ENCODE results near the gene KIF5C.
A peak's percentile ranks its signal among the peaks of the same experiment; 100 is the strongest.

The KIF5C gene

DNA sequence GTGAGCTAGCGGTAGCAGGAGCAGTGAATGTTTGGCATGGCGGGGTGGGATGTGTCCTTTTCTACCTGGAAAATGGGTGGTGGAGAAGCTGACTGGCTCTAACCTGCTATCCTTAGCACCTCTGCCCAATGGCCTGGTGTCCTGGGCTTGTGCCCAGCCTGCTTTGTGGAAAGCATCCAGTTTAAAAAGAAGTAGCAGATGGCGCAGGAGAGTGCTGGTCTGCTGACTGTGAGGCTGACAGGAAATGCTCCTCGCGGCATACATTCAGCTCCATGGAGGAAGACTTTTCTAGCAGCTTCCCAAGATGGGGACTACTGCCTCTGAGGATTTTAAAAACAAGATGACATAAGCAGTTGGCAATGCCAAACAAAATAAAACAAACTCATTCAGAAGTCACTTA, 107.3 kb downstream of the KIF5C start:
- H3K4me1 ChIP-seq (ENCODE audit: insufficient read depth, insufficient read length), result no peaks in the 10 kb centered on the region
- no peak overlapping the region for H3K9ac ChIP-seq (ENCODE audit: insufficient read length, low read depth)
- H3K36me3 ChIP-seq (ENCODE audit: insufficient read depth, insufficient read length, low read length), result peaks cover 35% of the 10 kb centered on the region
- H3K4me3 ChIP-seq (ENCODE audit: insufficient read length, low read depth), result no peak overlapping the region
- DNase-seq (ENCODE audit: low read depth, low spot score), result no peak
- H3K9me3 ChIP-seq (ENCODE audit: insufficient read depth, low read length), result no peaks in the 10 kb centered on the region
- H3K27me3 ChIP-seq (ENCODE audit: insufficient read depth, insufficient read length), result no peaks in the 10 kb centered on the region
- no peak for TF ChIP-seq ZNF274 (IDR thresholded peaks at IDR 0.05; ENCODE audit: low read depth, low read length)
- TF ChIP-seq SUZ12 (IDR thresholded peaks at IDR 0.05; ENCODE audit: extremely low read depth, insufficient read depth, insufficient read length), result no peak
- TF ChIP-seq YY1 (IDR thresholded peaks at IDR 0.05; ENCODE audit: insufficient read depth, insufficient read length), result no peak

GRCh38 chr2:148983896-148984295, 108.9 kb downstream of the KIF5C start:
- peaks cover 39% of the 10 kb centered on the region for H3K36me3 ChIP-seq (ENCODE audit: insufficient read depth, insufficient read length, low read length)
- H3K27me3 ChIP-seq (ENCODE audit: insufficient read depth, insufficient read length), result no peaks in the 10 kb centered on the region
- H3K9me3 ChIP-seq (ENCODE audit: insufficient read depth, low read length), result no peaks in the 10 kb centered on the region
- TF ChIP-seq ZNF274 (IDR thresholded peaks at IDR 0.05; ENCODE audit: low read depth, low read length), result no peak
- TF ChIP-seq YY1 (IDR thresholded peaks at IDR 0.05; ENCODE audit: insufficient read depth, insufficient read length), result no peak
- no peak for TF ChIP-seq SUZ12 (IDR thresholded peaks at IDR 0.05; ENCODE audit: extremely low read depth, insufficient read depth, insufficient read length)
- DNase-seq (ENCODE audit: low read depth, low spot score), result no peak
- no peak overlapping the region for H3K9ac ChIP-seq (ENCODE audit: insufficient read length, low read depth)
- H3K4me3 ChIP-seq (ENCODE audit: insufficient read length, low read depth), result no peak overlapping the region
- H3K4me1 ChIP-seq (ENCODE audit: insufficient read depth, insufficient read length), result no peaks in the 10 kb centered on the region

DNA sequence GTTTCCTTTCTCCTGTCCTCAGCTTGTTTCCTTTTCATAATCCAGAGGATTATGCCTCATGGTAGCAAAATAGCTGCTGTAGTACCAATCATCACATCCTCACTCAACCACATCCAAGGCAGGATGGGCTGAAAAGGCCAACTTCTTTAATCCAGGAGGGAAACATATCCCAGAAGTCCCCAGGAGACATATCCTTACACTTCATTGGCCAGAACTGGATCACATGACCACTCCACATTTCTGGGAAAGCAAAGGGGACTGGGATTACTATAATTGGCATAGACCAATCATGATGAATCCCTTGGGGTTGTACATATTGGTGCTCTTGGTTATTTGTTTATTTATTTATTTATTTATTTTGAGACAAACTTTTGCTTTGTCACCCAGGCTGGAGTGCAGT, 109.4 kb downstream of the KIF5C start:
- no peak overlapping the region for H3K9ac ChIP-seq (ENCODE audit: insufficient read length, low read depth)
- no peak overlapping the region for H3K4me3 ChIP-seq (ENCODE audit: insufficient read length, low read depth)
- H3K27me3 ChIP-seq (ENCODE audit: insufficient read depth, insufficient read length), result no peaks in the 10 kb centered on the region
- H3K4me1 ChIP-seq (ENCODE audit: insufficient read depth, insufficient read length), result no peaks in the 10 kb centered on the region
- no peaks in the 10 kb centered on the region for H3K9me3 ChIP-seq (ENCODE audit: insufficient read depth, low read length)
- peaks cover 39% of the 10 kb centered on the region for H3K36me3 ChIP-seq (ENCODE audit: insufficient read depth, insufficient read length, low read length)
- no peak for DNase-seq (ENCODE audit: low read depth, low spot score)
- TF ChIP-seq ZNF274 (IDR thresholded peaks at IDR 0.05; ENCODE audit: low read depth, low read length) (no peak), SUZ12 (IDR thresholded peaks at IDR 0.05; ENCODE audit: extremely low read depth, insufficient read depth, insufficient read length) (no peak), YY1 (IDR thresholded peaks at IDR 0.05; ENCODE audit: insufficient read depth, insufficient read length) (no peak)

DNA sequence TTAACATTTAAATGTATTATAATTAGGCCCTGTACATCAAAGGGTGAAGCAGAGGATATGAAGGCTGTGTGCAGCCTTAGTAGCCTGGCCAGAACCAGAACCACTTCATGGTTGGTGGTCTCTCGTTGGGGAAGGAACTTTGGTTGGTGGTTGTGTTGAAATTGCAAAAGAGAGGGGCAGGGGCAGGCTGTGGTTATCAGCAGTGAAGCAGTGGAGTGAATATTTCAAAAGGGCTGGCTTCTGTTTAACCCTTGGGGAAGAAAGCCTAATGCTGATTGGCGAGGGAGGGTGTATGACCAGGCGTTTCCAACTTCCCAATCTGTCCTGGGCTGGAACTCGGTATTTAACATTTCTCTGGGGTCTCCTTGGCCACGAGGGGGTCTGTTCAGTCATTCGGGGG, 112.3 kb downstream of the KIF5C start:
- H3K36me3 ChIP-seq (ENCODE audit: insufficient read depth, insufficient read length, low read length), result peaks cover 42% of the 10 kb centered on the region
- H3K4me1 ChIP-seq (ENCODE audit: insufficient read depth, insufficient read length), result no peaks in the 10 kb centered on the region
- H3K9ac ChIP-seq (ENCODE audit: insufficient read length, low read depth), result no peak overlapping the region
- no peaks in the 10 kb centered on the region for H3K27me3 ChIP-seq (ENCODE audit: insufficient read depth, insufficient read length)
- no peak overlapping the region for H3K4me3 ChIP-seq (ENCODE audit: insufficient read length, low read depth)
- H3K9me3 ChIP-seq (ENCODE audit: insufficient read depth, low read length), result no peaks in the 10 kb centered on the region
- no peak for TF ChIP-seq ZNF274 (IDR thresholded peaks at IDR 0.05; ENCODE audit: low read depth, low read length)
- TF ChIP-seq YY1 (IDR thresholded peaks at IDR 0.05; ENCODE audit: insufficient read depth, insufficient read length), result no peak
- TF ChIP-seq SUZ12 (IDR thresholded peaks at IDR 0.05; ENCODE audit: extremely low read depth, insufficient read depth, insufficient read length), result no peak
- no peak for DNase-seq (ENCODE audit: low read depth, low spot score)

- Histone ChIP-seq H3K4me1 (ENCODE audit: insufficient read depth, insufficient read length) (no peaks in the 10 kb centered on the region), H3K27me3 (ENCODE audit: insufficient read depth, insufficient read length) (no peaks in the 10 kb centered on the region), H3K9me3 (ENCODE audit: insufficient read depth, low read length) (no peaks in the 10 kb centered on the region), H3K4me3 (ENCODE audit: insufficient read length, low read depth) (no peak overlapping the region), H3K9ac (ENCODE audit: insufficient read length, low read depth) (no peak overlapping the region), H3K36me3 (ENCODE audit: insufficient read depth, insufficient read length, low read length) (peaks cover 43% of the 10 kb centered on the region)
- TF ChIP-seq ZNF274 (IDR thresholded peaks at IDR 0.05; ENCODE audit: low read depth, low read length) (no peak), SUZ12 (IDR thresholded peaks at IDR 0.05; ENCODE audit: extremely low read depth, insufficient read depth, insufficient read length) (no peak)
- DNase-seq (ENCODE audit: low read depth, low spot score), result no peak
Measured at GRCh38 chr2:148988337-148988736, 113.3 kb downstream of the KIF5C start.

- H3K9me3 ChIP-seq (ENCODE audit: insufficient read depth, low read length), result no peaks in the 10 kb centered on the region
- no peak for TF ChIP-seq ZNF274 (IDR thresholded peaks at IDR 0.05; ENCODE audit: low read depth, low read length)
- no peak for TF ChIP-seq YY1 (IDR thresholded peaks at IDR 0.05; ENCODE audit: insufficient read depth, insufficient read length)
- no peak for TF ChIP-seq SUZ12 (IDR thresholded peaks at IDR 0.05; ENCODE audit: extremely low read depth, insufficient read depth, insufficient read length)
- peak; percentile 68 for DNase-seq (ENCODE audit: low read depth, low spot score)
- no peak overlapping the region for H3K9ac ChIP-seq (ENCODE audit: insufficient read length, low read depth)
- H3K4me1 ChIP-seq (ENCODE audit: insufficient read depth, insufficient read length), result no peaks in the 10 kb centered on the region
- peaks cover 44% of the 10 kb centered on the region for H3K36me3 ChIP-seq (ENCODE audit: insufficient read depth, insufficient read length, low read length)
- no peak overlapping the region for H3K4me3 ChIP-seq (ENCODE audit: insufficient read length, low read depth)
- no peaks in the 10 kb centered on the region for H3K27me3 ChIP-seq (ENCODE audit: insufficient read depth, insufficient read length)
Measured at GRCh38 chr2:148989882-148990493, 115.0 kb downstream of the KIF5C start.

DNA sequence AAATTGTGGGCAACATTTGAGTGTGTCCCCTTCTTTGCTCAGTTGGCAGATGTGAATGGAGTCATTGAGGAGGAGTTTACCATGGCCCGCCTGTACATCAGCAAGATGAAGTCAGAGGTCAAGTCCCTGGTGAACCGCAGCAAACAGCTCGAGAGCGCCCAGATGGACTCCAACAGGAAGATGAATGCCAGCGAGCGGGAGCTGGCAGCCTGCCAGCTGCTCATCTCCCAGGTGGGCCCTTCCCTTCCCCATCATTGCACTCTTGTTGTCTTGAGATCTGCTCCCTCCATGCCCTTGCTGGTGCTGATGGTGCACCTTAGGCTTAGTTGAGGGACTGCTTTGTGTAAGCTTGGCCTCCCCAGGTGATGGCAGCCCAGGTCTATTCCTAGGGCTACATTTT, 115.9 kb downstream of the KIF5C start:
- no peaks in the 10 kb centered on the region for H3K9me3 ChIP-seq (ENCODE audit: insufficient read depth, low read length)
- TF ChIP-seq SUZ12 (IDR thresholded peaks at IDR 0.05; ENCODE audit: extremely low read depth, insufficient read depth, insufficient read length) (no peak), YY1 (IDR thresholded peaks at IDR 0.05; ENCODE audit: insufficient read depth, insufficient read length) (no peak), ZNF274 (IDR thresholded peaks at IDR 0.05; ENCODE audit: low read depth, low read length) (no peak)
- no peaks in the 10 kb centered on the region for H3K27me3 ChIP-seq (ENCODE audit: insufficient read depth, insufficient read length)
- no peak for DNase-seq (ENCODE audit: low read depth, low spot score)
- H3K9ac ChIP-seq (ENCODE audit: insufficient read length, low read depth), result no peak overlapping the region
- H3K4me3 ChIP-seq (ENCODE audit: insufficient read length, low read depth), result no peak overlapping the region
- H3K36me3 ChIP-seq (ENCODE audit: insufficient read depth, insufficient read length, low read length), result peaks cover 48% of the 10 kb centered on the region
- no peaks in the 10 kb centered on the region for H3K4me1 ChIP-seq (ENCODE audit: insufficient read depth, insufficient read length)

All from NT2/D1 (cell line).